GM19328 (cell line): Measurements from ENCODE around the gene CABLES1.

Source experiments
- ATAC-seq: cut with Tn5 transposase; IDR thresholded peaks from one replicate; pipeline ENCODE4 v1.9.1; 2021; ENCODE audit warnings: mild to moderate bottlenecking, moderate library complexity; ENCODE audit not compliant: unreplicated experiment

The CABLES1 gene

DNA sequence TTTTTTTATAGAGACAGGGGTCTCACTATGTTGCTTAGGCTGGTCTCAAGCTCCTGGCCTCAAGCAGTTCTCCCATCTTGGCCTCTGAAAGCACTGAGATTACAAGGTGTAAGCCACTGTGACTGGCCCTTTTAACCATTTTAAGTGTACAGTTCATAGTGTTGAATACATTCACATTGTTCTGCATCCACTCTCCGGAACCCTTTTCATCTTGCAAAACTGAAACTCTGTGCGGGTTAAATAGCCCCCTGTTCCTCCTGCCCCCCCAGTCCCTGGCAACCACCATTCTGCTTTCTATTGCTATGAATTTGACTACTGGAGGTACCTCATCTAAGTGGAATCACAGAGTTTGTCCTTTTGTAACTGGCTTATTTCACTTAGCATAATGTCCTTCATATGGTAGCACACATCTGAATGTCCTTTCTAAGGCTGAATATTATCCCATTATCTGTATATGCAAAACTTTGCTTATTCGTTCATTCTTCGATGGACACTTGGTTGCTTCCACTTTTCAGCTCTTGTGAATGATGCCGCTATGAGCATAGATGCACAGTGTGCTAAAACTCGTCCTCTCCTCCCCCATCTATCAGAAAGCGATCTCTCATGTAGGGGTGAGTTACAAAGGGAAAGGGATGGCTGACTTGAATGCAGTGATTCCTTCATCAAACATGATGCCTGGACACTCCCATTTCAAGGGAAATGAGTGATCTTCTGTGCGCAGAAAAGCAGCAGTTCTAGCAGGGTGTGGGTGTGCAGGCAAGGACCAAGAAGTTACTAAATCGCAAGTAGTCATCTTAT is 30.2 kb downstream of the CABLES1 start:
- no peak for ATAC-seq

DNA sequence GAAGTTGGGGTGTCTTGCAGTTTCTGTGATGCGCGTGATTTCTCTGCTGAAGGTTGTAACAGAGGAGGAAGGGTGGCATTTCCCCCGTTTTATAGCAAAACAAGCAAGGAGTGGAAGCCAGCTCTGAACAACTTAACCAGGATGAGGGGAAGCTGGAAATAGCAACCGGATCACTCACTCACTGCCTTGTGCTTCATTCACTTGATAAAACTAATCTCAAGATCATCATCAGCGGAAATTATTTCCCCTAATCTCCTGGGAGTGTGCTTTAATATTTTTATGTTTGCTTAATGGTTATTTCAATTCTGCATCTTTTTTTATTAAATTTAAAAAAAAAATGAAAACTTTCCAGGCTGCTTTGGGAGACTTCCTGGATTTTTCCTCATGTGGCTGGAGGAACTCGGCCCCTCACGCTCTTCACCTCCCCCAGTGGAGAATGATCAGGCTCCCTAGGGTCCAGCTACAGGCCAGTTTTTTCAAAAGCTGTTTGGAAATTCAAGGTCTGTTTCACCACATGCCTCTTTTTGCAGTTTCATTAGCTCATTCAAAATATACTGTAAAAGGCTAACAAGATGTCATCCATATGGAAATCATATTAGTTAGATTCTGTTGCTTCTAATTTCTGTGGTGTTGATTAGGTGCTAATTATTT is 31.7 kb downstream of the CABLES1 start:
- no peak for ATAC-seq

DNA sequence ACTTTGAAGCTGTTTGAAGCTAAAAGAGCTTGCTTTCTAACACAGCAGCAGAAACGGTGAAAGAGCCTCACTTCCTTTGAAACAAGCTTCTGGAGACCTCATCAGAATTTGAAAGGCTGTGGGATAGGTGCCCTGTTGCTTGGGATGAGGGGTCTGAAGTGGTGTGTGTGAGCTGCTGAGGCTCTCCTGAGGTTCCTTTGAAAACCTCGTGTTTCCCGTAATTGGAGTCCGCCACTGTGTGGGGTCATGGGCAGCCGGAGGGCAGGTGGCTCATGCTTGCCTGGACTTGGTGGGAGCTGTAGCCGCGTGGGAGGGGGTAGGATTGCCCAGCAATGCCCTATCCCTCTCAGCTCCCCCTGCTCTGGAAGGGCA is 34.4 kb downstream of the CABLES1 start:
- no peak for ATAC-seq

DNA sequence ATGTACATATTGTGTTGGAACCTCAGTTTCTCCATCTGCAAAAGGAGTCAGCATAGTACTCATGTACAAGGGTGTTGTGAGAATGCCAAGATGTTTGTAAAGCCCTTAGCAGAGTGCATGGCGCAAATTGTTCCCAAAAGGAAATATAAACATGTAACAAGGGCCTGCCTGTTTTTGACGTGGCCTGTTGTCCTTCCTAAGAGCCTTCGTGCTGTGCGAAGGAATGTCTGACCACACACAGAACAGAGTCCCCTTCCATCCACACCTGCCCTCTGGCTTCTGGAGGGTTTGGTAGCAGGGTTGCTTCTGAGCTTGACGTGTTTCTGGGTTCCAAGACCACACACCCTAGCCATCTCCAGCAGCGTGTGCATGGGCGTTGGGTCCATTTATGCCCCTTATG is 34.9 kb downstream of the CABLES1 start:
- ATAC-seq: no peak

DNA sequence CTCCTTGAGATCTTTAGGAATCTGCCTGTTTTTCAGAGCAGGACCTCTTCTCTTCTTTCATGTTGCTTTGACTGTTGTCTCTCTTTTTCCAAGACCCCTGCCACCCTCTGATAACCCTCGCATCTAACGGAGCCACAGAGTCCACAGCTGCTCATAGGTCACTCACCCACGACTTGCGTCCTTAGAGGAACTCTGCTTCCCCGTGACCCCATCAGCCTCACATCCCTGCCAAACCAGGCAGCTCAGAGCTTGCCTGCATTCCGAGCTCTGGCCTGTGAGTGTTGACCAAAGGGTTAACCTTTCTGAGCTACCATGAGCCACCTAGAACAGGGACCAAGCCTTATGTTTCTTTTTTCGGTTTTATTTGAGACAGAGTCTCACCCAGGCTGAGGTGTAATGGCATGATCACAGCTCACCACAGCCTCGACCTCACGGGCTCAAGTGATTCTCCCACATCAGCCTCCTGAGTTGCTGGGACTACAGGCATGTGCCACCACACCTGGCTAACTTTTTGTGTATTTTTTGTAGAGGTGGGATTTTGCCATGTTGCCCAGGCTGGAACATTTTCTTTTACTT is 36.4 kb downstream of the CABLES1 start:
- no peak for ATAC-seq

DNA sequence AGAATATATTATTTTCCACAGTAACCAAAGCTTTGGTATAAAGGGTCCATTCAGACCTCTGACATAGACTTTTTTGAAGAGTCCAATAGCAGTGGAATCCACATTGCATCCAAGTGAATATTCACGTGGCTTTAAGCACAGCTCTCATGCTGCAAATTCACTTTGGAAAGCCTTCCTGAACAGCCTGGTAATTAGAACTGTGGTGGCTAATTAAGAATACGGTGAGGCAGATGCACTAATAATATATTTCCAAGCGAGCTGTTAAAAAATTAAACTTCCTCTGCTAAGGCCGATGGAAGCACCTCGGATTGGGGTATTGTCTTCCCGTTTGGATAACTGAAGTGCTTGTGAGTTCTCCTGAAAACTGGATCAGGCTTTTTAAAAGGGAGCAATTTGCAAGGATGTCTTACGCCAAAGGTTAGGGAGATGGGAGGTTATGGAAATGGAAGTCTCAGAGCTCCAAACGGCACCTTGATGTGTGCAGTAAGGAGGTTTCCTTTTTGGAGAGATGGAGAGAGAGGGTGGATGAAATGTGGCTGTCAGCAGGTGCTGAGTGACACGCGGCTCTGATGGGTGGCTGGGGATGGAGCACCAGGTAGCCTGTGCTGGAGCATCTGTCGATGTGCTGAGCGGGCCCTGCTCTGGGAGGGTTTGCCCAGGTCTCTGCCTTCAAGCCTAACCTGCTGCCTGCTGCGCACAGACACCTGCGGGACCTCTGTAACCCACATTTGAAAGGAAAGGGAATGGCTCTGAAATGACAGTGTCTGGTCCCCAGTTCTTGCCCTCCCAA is 37.5 kb downstream of the CABLES1 start:
- ATAC-seq: no peak

DNA sequence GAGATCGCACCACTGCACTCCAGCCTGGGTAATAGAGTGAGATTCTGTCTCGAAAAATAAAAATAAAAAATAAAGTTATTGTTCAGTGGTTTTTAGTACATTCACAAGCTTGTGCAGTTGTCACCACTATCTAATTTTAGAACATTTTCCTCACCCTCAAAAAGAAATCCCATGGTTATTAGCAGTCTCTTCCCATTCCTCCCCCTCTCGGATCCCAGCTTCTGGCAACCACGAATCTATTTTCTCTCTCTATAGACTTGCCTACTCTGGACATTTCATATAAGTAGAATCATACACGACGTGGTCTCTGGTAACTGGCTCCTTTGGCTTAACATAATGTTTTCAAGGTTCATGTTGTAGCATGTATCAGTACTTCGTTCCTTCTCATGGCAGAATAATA is 38.6 kb downstream of the CABLES1 start:
- no peak for ATAC-seq

DNA sequence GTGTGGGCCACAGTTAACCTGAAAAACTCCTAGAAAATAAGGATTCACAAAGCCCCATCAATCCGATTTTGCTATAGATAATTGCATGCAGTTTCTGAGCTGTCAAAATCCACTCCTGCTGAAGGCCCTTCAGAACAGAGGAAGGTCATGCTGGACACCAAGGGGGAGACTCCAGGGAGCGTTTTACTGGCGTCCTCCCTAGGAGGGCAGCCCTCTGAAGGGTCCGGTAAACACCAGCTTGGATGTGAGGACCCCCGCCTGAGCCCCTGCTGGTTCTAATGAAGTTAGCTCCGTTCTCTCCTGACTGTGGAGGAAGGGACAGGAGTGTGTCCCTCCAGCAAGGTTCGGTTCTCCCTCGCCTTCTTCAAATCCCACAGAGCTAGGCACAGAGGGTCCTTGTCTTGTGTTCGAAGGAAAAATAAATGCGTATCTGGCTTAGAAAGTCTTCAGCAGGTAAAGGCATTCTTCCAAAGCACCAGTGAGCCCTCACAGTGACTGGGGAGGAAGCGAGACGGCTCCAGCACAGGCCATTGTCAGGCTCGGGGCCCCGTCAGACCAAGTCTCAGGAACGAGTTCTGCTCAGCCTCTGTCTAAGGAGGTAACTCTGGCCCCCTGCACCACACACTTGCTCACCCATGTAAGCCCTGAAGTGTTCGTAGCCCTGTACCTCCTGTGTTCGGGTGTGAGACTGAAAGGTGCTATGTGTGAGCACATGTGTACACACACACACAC is 41.6 kb downstream of the CABLES1 start:
- ATAC-seq: no peak

DNA sequence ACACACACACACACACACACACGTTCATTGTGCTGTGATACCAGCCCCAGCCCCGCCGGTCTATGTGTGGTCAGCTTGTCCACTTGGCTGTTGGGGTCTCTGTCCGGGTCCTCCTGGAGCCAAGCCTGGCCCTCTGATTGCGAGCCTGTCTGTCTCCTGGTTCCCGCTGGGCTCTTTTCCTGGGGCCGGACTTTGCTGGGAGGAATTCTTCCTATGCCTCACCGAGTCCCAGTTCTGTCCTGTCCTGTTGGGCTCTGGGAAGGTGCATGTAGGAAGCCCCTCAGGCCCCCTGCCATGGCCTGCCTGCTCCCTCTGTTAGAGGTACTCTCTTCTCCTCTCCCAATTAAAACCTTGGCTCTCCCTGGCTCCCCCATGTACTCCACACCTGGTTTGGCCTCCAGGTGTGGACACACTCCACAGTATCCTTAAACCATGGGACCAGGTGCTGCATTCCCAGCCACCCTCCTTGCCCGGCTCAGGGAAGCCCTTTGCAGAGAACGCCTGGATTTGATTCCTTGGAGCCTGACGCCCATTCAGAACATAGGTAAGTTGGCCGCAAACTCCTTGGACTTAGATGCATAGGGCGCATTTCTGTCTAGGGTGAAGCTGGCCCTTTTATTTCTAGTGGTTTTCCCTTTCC is 42.3 kb downstream of the CABLES1 start:
- no peak for ATAC-seq

DNA sequence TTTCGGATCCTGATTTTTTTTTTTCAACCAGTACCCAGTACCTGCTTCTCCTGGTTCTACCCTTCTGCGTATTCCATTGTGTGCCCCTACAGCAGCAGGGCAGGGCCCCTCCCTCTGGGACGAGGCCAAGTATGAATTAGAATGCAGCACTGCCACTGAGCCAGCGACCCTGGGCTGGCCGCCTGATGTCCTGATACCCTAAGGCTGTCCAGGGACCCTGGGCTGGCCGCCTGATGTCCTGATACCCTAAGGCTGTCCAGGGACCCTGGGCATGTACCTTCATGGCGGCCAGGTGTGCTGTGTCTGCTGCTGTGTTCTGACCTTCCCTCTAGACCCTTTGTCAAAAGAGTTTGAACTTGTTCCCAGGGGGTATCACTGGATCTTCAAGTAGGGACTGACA is 42.9 kb downstream of the CABLES1 start:
- no peak for ATAC-seq

DNA sequence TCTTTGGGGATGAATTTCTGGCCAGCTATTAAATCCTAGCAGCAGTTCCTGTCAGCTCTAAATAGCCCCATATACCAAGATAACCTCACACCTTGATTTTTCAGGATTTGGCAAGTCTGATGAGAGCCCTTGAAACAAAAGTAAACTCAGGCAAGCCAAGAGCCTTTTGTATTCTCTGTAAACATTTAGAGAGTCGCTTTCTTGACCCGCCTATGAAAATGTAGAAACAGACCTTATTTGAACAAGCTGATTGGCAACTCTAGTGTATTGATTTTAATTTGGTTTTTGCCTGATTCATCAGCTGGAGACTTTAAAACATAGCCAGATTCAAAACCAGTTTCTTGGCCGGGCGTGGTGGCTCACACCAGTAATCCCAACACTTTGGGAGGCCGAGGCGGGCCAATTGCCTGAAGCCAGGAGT is 43.4 kb downstream of the CABLES1 start:
- ATAC-seq: no peak

DNA sequence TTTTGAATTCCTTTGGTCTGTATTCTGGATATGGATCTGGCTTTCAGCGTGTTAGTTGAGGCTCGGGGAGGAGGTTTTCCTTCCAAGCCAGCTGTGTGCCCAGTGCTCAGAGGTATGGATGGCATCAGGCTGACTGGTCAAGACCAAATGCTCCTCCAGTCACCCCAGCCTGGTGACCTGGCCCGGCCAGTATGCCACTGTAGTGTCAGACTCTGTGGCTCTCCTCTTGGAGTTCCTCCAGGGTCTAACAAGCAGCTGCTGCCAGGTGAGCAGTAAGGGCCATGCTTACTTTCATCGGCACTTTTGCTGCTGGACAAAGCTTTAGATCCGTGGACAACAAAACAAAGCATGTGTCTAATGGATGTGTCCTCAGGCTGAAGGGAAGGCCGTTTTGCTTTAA is 44.1 kb downstream of the CABLES1 start:
- ATAC-seq: no peak

DNA sequence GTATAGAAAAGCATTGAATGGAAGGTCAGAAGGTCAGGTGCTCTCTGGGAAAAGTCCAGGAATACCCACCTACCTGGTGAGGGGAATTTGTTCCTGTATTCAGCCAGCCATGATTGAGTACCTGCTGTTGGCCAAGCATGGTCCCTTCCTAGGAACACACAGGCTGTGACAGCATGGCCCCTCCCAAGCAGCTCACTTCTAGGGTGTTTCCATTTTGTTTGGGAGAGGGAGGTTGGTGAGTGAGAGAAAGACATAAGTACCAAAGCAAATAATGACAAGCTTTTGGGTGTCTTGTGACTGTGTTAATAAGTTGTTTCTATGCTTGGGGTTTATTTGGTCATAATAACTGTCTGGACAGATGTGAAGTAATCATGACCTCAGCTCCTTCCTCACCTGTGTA is 46.3 kb downstream of the CABLES1 start:
- ATAC-seq: no peak

DNA sequence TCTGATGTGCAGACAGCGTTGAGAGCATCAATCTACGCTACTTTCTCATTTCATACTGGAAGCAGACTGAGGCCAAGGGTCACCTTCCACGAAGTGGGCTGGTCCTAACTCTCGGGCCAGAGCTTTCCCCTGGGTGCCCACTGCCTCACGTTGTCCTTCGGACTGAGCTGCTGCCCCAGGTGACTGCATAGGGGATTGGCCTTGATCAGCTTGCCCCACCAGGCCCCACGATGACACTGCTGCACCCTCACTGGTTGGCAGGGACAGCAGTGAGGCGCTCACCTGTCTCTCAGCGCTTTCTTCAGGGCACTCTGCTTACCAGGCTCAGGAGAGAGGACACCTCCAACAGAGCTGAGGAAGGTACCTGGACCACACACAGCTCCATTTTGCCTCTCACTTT is 47.3 kb downstream of the CABLES1 start:
- no peak for ATAC-seq

DNA sequence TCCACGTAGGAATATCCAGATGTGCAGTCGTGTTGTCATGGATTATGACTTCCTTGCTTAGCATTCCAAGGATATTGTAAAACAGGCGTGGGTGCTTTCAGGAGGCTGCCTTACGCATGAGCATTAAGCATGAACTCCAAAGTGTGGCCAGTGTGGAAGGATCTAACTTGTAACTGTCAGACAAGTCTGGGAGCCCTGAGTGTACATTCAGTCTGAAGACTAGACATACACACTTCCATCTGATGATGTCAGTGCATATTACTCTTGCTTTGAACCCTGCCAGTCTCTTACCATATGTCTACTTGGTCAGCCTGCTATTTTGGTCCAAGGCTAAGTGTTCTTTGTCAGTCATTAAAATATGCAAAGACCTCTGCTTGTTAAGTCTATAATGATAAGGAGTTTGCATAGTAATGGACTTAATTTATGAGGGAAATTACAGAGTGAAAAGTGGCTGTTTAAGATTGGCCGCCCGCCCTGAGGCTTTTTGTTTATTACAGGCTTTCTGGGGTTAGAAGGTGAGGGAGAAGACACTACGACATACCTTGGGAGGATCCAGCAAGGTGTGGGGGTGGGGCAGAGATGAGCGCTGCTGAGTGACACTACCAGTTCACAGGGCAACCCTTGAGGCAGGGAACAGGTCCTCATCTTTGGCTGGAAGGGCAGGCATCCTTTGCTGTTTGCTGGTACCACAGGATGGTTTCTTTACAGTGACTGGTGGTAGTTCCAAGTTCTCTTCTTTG is 48.3 kb downstream of the CABLES1 start:
- no peak for ATAC-seq

DNA sequence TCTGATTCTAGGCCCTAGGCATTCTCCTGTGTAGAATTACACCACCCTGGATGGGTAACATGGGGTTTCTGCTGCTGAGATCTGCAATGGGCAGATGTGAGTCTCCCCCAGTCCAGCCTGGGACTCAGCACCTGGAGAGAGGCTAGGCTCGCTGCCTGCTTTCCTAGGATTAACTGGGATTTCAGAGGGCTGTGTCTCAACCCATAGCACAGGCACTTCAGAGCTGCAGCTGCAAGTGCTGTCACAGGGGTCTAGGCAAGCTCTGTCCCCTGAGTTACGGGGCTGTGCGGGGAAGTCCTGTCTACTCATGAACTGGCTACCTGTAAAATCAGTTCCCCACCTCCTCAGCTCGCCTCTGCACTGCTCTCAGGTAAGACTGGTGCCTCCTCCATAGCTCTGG is 51.5 kb downstream of the CABLES1 start:
- ATAC-seq: no peak

DNA sequence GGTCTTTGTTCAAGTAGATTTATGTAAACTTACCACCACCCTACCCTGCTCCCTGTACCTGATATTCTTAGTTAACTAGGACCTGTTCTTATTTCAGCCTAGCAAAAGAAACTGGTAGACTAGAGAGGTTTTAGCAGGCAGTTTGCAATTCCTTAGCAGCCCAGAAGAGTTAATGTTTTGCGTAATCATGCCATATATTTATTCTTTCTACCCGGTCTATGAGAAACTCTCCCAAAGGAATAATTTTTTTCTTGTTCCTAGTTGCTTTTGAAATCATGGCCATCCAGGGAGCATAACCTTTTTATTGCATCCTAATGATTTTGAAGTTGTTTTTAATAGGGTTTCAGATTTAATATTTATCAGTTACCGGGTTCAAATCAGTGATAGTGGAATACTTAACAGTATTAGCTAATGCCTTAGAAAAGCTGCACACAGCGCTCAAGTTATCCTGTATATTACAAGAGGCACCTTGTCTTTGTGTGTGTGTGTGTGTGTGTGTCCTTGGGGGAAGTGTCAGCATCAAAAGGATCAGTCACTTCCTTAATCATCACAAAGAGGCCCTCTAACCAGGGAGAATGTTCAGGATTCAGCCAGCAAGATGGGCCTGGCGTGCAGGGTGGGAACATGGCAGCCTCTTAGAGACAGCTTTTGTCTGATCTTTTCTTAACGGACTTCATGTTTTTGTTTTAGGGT is 52.9 kb downstream of the CABLES1 start:
- no peak for ATAC-seq

DNA sequence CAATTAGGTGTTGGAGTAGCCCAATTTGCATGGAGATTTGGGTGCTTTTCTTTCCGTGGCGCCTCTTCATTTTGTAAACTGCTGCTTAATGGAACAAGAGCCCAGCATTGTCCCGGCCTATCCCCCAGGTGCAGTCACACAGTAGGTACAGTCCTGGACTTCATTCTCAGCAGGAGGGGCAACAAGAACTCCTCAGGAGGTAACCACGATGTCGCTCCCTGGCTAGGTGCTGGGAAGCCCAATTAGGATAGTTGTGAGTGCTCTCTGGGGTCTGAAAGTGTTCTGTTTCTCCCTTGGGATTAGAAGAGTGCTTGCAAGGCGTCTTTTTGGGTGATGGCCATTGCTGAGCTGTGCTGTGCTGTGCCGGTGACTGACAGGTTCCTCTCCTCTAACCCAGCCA is 53.8 kb downstream of the CABLES1 start:
- ATAC-seq: no peak
